Measurements from ENCODE around the gene RFLNA.

Gene RFLNA

GRCh38 chr12:124357616-124358015 lies 62.7 kb downstream of the RFLNA start:
- DNase-seq (ENCODE audit: low read depth in 2 of 2, low spot score in 1 of 2): no peak

DNA sequence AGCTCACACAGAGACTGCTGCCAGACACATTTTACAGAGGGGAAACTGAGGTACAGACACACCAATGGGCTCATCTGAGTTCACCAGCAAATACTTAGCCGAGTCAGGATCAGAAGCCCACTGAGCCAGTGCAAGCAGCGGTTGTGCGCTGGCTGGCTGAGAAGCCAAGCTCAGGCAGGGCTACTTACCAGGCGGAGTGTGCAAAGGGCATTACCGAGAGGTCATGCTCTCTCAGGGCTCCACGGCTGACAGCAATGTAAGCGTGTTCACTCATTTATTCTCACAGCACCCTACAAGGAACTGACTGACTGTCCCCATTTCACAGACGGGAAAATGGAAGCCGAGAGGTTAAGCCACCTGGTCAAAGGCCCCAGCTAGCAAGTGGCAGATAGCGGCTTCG lies 63.7 kb downstream of the RFLNA start:
- no peak for DNase-seq (ENCODE audit: low read depth in 2 of 2, low spot score in 1 of 2)

- DNase-seq (ENCODE audit: low read depth in 2 of 2, low spot score in 1 of 2): no peak
These were observed 65.0 kb downstream of the RFLNA start for GRCh38 chr12:124359671-124360581.

- DNase-seq (ENCODE audit: low read depth in 2 of 2, low spot score in 1 of 2): no peak
These were observed 66.4 kb downstream of the RFLNA start for GRCh38 chr12:124361074-124361970.

GRCh38 chr12:124361996-124362395 lies 67.1 kb downstream of the RFLNA start:
- no peak for DNase-seq (ENCODE audit: low read depth in 2 of 2, low spot score in 1 of 2)

GRCh38 chr12:124363353-124363965 lies 68.6 kb downstream of the RFLNA start:
- no peak for DNase-seq (ENCODE audit: low read depth in 2 of 2, low spot score in 1 of 2)

DNA sequence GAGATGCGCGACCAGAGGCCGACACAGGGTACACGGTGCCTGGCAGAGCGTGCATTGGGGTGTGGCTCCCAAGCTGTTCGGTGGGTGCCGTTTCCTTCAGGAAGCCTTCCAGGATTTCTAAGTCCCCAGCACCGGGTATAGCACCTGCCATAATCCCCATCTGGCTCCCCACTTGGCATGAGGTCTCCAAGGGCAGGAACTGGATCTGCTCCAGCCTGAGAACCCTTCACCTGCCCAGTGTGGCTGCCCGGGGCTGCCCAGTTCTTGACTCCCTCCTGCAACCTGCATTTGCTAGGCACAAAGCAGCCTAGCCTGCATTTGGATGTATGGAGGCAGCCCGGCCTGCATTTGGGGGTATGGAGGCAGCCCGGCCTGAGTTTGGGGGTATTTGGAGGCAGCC lies 69.7 kb downstream of the RFLNA start:
- DNase-seq (ENCODE audit: low read depth in 2 of 2, low spot score in 1 of 2): no peak
